GM18951 (cell line): ENCODE results near the gene POP7.
"Not testable (repeated sequence)": the region's sequence is repeated elsewhere in the genome, so short reads cannot be mapped to it uniquely, and the experiment has no call there.

Experiments used
- POLR2A ChIP-seq: IDR thresholded peaks from 4 replicates; pipeline ENCODE4 v1.6.1; 2011; ENCODE audit warnings: mild to moderate bottlenecking; ENCODE audit not compliant: insufficient read length, insufficient read depth; ENCODE audit errors: extremely low read depth
- in situ Hi-C: fragments of 300-500 bp; cut with MboI; formaldehyde crosslinking; loops from one replicate; pipeline ENCODE4 v1.12.0; 2022; ENCODE audit warnings: low sequenced_read_pairs, mixed read lengths, inconsistent platforms; ENCODE audit not compliant: unreplicated experiment

Gene POP7

DNA sequence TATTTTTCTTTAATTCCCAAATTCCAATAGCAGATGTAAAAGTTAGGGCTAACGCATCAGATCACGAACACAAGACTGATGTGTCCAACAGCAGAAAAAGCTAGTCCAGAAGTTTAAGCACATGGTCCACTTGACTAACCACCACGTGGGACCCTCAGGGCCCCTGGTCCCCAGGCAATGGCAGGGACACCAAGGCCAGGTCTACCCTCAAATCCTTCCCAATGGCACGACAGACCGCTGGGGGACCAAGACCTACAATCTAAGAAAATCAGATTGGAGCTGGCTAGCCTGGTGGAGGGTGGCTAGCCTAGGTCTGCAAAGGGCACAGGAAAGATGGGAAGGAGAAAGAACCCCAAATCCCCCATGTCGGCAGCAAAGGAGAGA lies 13.4 kb upstream of the POP7 start:
- in situ Hi-C loops, result no loop called here
- no peak for TF ChIP-seq POLR2A

DNA sequence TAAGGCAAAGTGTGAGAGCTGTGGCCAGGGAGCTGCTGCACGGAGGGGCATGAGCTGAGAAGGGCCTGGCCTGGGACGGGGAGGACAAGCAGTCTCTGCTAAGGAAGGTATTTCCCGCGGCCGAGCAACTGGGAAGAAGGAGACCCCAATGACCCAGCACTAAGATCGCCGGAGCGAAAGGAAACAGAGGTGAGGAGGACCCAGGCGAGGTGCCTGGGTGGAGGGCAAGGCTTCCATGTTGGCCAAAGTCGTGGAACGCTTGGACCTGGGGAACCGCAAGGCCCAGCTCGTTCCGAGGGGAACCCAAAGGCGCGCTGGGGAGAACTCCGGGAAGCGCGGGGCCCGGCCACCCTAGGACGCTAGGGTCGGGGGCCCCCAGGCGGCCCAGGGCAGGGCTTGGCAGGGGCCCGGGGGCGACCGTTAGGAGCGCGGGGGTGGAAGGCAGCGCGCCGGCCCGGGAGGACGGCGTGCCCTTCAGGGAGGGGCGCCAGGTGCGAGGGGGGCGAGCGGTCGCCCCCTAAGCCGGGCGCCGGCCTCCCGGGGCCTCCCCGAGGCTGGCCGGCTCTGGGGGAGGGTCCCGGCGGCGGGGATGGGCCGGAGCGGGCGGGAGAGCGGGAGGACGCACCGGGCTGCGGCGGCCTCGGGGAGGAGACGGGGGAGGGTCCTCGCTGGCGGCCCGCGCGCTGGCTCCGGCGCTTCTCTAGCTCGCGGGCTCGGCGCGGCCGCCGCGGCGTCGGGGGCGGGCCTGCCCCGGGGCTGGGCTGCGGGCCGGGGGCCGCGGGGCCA lies 12.4 kb upstream of the POP7 start:
- in situ Hi-C loops, result no loop called here
- no peak for TF ChIP-seq POLR2A

DNA sequence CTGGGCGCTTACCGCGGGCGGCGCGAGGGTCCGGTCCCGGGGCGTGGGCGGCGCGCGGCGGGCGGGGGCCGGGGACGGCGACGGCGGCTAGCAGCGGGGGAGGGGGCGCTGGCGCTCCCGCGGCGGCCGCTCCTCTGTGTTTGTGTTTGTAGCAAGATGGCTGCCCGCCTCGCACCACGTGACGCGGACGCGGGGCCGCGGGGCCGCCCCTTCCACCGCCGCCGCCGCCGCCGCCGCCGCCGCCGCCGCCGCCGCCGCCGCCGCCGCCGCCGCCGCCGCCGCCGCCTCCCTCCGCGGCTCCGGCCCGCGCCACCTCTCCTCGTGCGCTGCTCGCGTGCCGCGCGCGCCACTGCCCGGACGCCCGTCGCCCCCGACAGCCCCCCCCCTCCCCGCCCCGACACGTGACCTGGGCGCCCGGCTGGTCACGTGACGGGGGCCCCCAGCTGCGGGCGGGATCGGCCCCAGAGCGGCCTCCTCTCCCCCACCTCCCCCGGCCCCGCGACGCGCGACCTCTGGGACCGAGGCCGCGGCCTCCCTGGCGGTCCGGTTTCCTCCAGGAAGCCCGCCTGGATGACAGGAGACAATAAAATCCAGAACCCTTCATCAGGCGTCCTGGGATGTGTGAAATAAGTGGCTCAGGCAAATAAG lies 11.7 kb upstream of the POP7 start, which contains the start of gene GIGYF1:
GIGYF1 (minus strand) TSS at position 153 of the 648 bp plus-strand sequence. CDS start 6,012 bp downstream, outside the sequence.
- in situ Hi-C loops, result no loop called here
- TF ChIP-seq POLR2A, result no peak

- no peak for TF ChIP-seq POLR2A
- in situ Hi-C loops, result no loop called here
Measured at GRCh38 chr7:100696123-100696521, 9.8 kb upstream of the POP7 start.

GRCh38 chr7:100699018-100699417 lies 6.9 kb upstream of the POP7 start:
- in situ Hi-C loops, result no loop called here
- no peak for TF ChIP-seq POLR2A

- in situ Hi-C loops, result loop anchor here (10.0 kb wide), 1 partner anchor 154 kb away; the partner anchor contains the start of gene SLC12A9
Measured at GRCh38 chr7:100701089-100701488, 4.8 kb upstream of the POP7 start.

- TF ChIP-seq POLR2A, result no peak
- in situ Hi-C loops, result loop anchor here (10.0 kb wide), 1 partner anchor 149 kb away; the partner anchor contains the start of gene SLC12A9
Measured at GRCh38 chr7:100705320-100705752, 585 bp upstream of the POP7 start.

DNA sequence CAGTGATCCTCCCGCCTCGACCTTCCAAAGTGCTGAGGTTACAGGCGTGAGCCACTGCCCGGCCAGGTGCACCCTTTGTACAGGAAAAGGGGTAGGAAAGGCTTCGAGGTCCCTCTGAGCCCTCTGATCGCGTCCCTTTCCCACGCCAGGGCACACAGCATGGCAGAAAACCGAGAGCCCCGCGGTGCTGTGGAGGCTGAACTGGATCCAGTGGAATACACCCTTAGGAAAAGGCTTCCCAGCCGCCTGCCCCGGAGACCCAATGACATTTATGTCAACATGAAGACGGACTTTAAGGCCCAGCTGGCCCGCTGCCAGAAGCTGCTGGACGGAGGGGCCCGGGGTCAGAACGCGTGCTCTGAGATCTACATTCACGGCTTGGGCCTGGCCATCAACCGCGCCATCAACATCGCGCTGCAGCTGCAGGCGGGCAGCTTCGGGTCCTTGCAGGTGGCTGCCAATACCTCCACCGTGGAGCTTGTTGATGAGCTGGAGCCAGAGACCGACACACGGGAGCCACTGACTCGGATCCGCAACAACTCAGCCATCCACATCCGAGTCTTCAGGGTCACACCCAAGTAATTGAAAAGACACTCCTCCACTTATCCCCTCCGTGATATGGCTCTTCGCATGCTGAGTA lies 871 bp downstream of the POP7 start:
- TF ChIP-seq POLR2A, result no peak
- in situ Hi-C loops, result loop anchor here (10.0 kb wide), 1 partner anchor 148 kb away; the partner anchor contains the start of gene SLC12A9

DNA sequence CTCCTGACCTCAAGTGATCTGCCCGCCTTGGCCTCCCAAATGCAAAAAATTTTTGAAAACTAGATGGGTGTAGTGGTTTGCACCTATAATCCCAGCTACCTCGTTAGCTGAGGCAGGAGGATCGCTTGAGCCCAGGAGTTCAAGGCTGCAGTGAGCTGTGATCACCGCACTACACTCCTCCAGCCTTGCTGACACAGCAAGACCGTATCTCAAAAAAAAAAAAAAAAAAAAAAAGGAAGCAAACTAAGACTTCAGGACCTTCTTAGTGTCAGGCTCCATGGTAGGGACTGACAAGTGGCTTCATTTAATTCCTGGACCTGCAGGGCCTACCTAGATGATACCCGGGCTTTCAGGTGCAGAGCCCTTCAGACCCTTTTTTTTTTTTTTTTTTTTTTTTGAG lies 2.5 kb downstream of the POP7 start:
- no peak for TF ChIP-seq POLR2A
- in situ Hi-C loops, result loop anchor here (10.0 kb wide), 1 partner anchor 146 kb away; the partner anchor contains the start of gene SLC12A9

DNA sequence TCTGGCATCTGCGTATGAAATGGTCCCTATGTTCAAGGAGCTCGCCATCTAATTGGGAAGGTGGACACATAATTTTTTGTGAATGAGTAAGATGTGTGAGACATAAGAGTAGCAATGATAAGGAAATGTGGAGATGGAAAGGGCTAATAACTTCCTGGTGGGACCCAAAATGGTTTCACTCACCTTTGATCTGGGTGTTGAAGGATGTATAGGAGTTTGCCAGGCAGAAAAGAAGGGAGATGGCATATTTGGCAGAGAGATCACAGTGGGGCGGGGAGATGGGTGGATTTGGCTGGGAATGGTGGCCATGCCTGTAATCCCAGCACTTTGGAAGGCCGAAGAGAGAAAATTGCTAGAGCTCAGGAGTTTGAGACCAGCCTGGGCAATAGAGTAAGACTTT lies 4.5 kb downstream of the POP7 start:
- no peak for TF ChIP-seq POLR2A

DNA sequence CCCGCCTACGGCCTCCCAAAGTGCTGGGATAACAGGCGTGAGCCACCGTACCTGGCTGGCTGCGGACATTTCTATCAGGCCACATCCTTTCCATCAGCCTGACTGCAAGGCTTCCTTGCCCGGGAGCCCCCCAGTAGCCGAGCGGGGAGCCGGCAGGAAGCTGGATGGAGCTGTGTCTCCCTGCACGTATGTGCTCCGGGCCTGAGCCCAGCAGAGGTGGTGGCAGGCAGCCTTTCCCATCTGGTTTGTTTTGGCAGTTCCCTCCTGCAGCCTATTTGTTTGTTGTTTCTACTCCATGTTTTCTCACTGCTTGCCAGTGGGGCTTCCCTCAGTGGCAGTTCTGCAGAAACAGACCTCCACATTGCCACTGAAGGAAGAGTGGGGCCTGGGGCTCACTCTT lies 5.4 kb downstream of the POP7 start:
- TF ChIP-seq POLR2A, result no peak
- in situ Hi-C loops, result no loop called here

More for the DNA sequence above, 4.5 kb downstream of the POP7 start:
- in situ Hi-C loops, result no loop called here

- in situ Hi-C loops, result no loop called here
- TF ChIP-seq POLR2A, result no peak
Measured at GRCh38 chr7:100714725-100715124, 8.8 kb downstream of the POP7 start.

GRCh38 chr7:100717073-100717472 lies 11.2 kb downstream of the POP7 start:
- in situ Hi-C loops, result not testable (repeated sequence)

DNA sequence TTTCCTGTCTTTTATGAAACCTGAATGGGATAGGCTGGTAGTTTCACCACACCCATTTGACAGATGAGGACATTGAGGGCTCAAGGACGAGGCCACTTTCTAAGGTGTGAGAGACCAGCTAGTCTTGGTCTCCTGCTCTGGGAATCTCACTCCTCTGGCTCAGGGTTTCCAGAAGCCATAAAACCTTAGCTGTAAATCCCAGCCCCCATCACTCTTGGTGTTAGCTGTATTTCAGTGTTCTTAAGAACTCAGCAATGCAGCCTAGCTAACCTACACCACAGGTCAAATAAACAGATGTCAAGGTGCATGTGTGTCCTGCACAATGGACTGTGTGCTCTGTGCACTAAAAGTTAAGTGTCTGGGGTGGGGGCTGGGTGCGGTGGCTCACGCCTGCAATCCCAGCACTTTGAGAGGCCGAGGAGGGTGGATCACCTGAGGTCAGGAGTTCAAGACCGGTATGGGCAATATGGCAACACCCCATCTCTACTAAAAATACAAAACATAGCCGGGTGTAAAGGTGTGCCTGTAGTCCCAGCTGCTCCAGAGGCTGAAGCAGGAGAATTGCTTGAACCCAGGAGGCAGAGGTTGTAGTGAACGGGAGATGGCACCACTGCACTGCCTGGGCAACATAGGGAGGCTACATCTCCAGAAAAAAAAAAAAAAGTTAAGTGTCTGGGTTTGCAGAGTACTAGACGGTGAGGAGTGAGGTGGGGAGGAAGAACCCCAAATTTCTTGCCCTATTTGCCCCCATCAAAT lies 13.8 kb downstream of the POP7 start:
- TF ChIP-seq POLR2A, result no peak
- in situ Hi-C loops, result no loop called here
